A549 treated with AZD9567 at 1 μM for 4 hours (cell line): ENCODE measurements around the gene UBASH3A. TPM values are rescaled to one million over a fixed set of nuclear protein-coding genes. Genes with fewer than 3 reads are reported as not detected.

Experiments used
- total RNA-seq: library from RNA; stranded (reverse); fragments of 200-300 nt; extraction: Qiagen RNA extraction; gene quantifications from 5 replicates; pipeline ENCODE4 v1.2.3, GENCODE V29; 2022; ENCODE audit not compliant: insufficient read depth

The UBASH3A gene, protein sequence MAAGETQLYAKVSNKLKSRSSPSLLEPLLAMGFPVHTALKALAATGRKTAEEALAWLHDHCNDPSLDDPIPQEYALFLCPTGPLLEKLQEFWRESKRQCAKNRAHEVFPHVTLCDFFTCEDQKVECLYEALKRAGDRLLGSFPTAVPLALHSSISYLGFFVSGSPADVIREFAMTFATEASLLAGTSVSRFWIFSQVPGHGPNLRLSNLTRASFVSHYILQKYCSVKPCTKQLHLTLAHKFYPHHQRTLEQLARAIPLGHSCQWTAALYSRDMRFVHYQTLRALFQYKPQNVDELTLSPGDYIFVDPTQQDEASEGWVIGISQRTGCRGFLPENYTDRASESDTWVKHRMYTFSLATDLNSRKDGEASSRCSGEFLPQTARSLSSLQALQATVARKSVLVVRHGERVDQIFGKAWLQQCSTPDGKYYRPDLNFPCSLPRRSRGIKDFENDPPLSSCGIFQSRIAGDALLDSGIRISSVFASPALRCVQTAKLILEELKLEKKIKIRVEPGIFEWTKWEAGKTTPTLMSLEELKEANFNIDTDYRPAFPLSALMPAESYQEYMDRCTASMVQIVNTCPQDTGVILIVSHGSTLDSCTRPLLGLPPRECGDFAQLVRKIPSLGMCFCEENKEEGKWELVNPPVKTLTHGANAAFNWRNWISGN
- 0.14 to 0.19 TPM (median 0.16 TPM) in 4 of 5 replicates, not detected in the other for total RNA-seq

GRCh38 chr21:42403611-42404231, at the start of gene UBASH3A:
TSS of gene UBASH3A (plus strand) at chr21:42403902. CDS start at chr21:42403946, 44 bp downstream.

GRCh38 chr21:42366292-42367010, 37.3 kb upstream of the UBASH3A start, which contains the start of gene TFF1:
TSS of gene TFF1 (minus strand) at chr21:42366535. CDS start at chr21:42366495, 40 bp downstream.

DNA sequence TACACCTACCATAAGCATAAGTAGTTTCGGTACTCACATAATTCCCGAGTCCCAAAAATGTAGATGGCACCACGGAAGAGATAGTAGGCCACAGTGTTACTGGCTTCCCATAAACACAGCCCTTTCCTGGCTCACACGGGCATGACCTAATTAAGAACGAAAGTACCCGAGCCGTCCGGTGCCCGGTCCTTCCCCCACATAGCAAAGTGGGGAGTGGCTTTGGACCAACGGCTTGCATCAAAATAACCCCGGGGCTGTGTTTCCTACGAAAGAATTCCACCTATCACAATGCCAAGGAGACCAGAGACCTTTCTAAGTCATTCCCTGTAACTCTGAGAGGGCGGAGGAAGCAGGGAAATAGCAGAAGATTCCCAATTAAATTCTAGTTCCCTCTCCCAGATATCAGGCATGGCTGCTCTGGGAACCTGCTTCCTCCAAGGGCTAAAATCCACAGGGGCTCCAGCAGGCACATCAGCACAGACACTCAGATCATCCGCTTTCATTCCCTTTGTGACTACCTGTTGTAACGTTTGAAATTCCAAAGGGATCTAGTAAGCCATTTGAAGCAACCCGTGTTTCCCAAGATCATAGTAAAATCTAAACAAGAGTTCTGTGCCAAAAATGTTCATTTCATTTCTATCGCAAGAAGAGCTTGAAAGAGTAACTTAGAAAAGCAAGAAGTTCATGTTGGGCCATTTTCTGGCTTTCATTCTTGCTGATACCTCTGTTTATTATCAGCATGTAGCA, 7.6 kb upstream of the UBASH3A start, which contains the start of gene TMPRSS3:
Gene TMPRSS3 (minus strand): TSS at position 148 of the 747 bp plus-strand sequence. CDS start 635 bp downstream, outside the sequence.

DNA sequence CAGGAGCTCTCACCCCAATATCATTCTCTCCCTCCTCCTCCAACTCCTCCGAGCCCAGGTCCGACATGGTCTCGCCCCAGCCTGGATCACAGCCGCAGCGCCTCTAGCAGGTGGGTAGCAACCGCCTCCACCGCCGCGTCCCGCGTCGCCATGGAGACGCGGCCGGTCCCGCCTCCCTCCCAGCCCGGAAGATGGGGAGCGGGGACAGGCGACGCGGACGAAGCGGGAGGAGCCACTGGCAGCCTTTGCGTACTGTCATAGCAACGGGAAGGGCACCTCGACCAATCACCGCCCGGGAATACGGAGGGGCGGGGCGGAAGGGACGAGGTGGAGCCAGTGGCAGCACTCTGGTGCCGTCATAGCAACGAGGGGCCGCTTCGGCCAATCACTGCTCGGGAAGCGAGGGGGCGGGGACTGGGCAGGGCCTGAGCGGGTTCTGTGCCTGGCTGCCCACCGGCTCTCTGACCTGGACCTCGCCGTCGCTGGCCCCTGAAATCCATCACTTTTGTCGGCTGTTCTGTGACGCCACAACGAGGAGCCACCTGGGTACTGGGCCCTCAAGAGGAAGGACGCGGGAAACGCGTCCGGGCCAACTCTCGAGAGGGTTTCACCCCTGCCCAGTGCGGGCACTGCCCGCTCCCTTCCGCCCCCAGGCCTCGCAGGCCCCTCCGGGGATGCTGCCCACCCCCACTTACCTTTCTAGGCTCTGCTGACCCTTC, 92.6 kb downstream of the UBASH3A start, which contains the start of gene RSPH1:
Gene RSPH1 (minus strand): TSS at position 105 of the 719 bp plus-strand sequence. CDS start 38 bp downstream, at position 67.

Other genes starting within 250 kb of the UBASH3A start
- 2.3 to 3.3 TPM (median 2.7 TPM) in 5 replicates for gene ABCG1, start 184.8 kb upstream of the UBASH3A start, total RNA-seq
- not detected in 5 replicates for gene TFF3, start 88.5 kb upstream of the UBASH3A start, total RNA-seq
- gene TFF2, start 52.9 kb upstream of the UBASH3A start, total RNA-seq = not detected in 5 replicates
- gene TFF1, start 37.4 kb upstream of the UBASH3A start, total RNA-seq = 21.0 to 26.7 TPM (median 25.5 TPM) in 5 replicates
- 0.11 to 0.41 TPM (median 0.18 TPM) in 4 of 5 replicates, not detected in the other for gene TMPRSS3, start 7.8 kb upstream of the UBASH3A start, total RNA-seq
- gene RSPH1, start 92.3 kb downstream of the UBASH3A start, total RNA-seq = 0.39 to 0.88 TPM (median 0.60 TPM) in 4 of 5 replicates, not detected in the other
- gene SLC37A1, start 110.0 kb downstream of the UBASH3A start, total RNA-seq = 1.3 to 3.3 TPM (median 2.9 TPM) in 5 replicates
- gene PDE9A, start 249.7 kb downstream of the UBASH3A start, total RNA-seq = 0.91 to 1.2 TPM (median 1.1 TPM) in 4 of 5 replicates, not detected in the other